PC-3 (cell line): ENCODE measurements around the gene RTN4. TPM values are rescaled to one million over a fixed set of nuclear protein-coding genes. Genes with fewer than 3 reads are reported as not detected.

Experiments
- ATAC-seq: fragments of 200-7000 bp; cut with Tn5 transposase; 2 replicates; pipeline ENCODE4 v1.9.1; 2020; ENCODE audit warnings: mild to moderate bottlenecking, moderate library complexity
- BruUV-seq: library from RNA; stranded (reverse); fragments of 400-500 nt; replicated peaks from 2 replicates; lab custom pipeline; 2021; lab: Mats Ljungman, UMichigan
- CTCF ChIA-PET: fragments of 300-600 bp; sonication (Branson Sonifier 250); formaldehyde crosslinking; loops from one replicate; lab custom pipeline; 2022; ENCODE audit warnings: antibody characterized with exemption; lab: Charles Lee
- POLR2A ChIA-PET: fragments of 300-600 bp; sonication (Branson Sonifier 250); formaldehyde crosslinking; loops from one replicate; lab custom pipeline; 2022; ENCODE audit warnings: antibody characterized with exemption; ENCODE audit not compliant: unreplicated experiment; lab: Charles Lee
- DNase-seq: peaks from one replicate; pipeline ENCODE4 v3.0.0-alpha.2; 2015
- H2AFZ ChIP-seq: fragments of 300-600 bp; sonication (generic); 2 replicates; pipeline ENCODE4 v1.6.0; 2016; ENCODE audit warnings: antibody characterized with exemption, low read length
- H3F3A ChIP-seq: fragments of 300-600 bp; sonication (generic); one replicate; pipeline ENCODE4 v1.6.0; 2017; ENCODE audit warnings: antibody characterized with exemption, low read length, control low read depth, mild to moderate bottlenecking; ENCODE audit not compliant: unreplicated experiment
- H3K27ac ChIP-seq: fragments of 300-600 bp; sonication (generic); 2 replicates; pipeline ENCODE4 v1.5.1; 2016; ENCODE audit warnings: mild to moderate bottlenecking, low read length
- H3K27me3 ChIP-seq: fragments of 300-600 bp; sonication (generic); 2 replicates; pipeline ENCODE4 v1.6.1; 2016; ENCODE audit warnings: low read length, mixed read lengths
- H3K36me3 ChIP-seq: fragments of 300-600 bp; sonication (generic); 2 replicates; pipeline ENCODE4 v1.6.1; 2016; ENCODE audit warnings: low read depth, mixed run types, low read length, mixed read lengths
- H3K4me1 ChIP-seq: fragments of 300-600 bp; sonication (generic); 2 replicates; pipeline ENCODE4 v1.5.1; 2016; ENCODE audit warnings: low read length; ENCODE audit not compliant: insufficient read depth
- H3K4me2 ChIP-seq: fragments of 300-600 bp; sonication (generic); 2 replicates; pipeline ENCODE4 v1.6.0; 2016; ENCODE audit warnings: low read length
- H3K4me3 ChIP-seq: fragments of 300-600 bp; sonication (generic); 2 replicates; pipeline ENCODE4 v1.5.1; 2016; ENCODE audit warnings: mild to moderate bottlenecking, low read length, mixed read lengths
- H3K79me2 ChIP-seq: fragments of 300-600 bp; sonication (generic); 2 replicates; pipeline ENCODE4 v1.6.1; 2017; ENCODE audit warnings: low read length, mixed read lengths
- H3K9ac ChIP-seq: fragments of 300-600 bp; sonication (generic); 2 replicates; pipeline ENCODE4 v1.6.0; 2016; ENCODE audit warnings: mild to moderate bottlenecking, low read length
- H3K9me2 ChIP-seq: fragments of 300-600 bp; sonication (generic); replicated peaks from 2 replicates; pipeline ENCODE4 v1.6.1; 2016; ENCODE audit warnings: mixed run types, low read length, mixed read lengths
- H3K9me3 ChIP-seq: fragments of 300-600 bp; sonication (generic); 2 replicates; pipeline ENCODE4 v1.6.1; 2016; ENCODE audit warnings: low read length, mixed read lengths
- H4K20me1 ChIP-seq: fragments of 300-600 bp; sonication (generic); 2 replicates; pipeline ENCODE4 v1.6.1; 2016; ENCODE audit warnings: low read length, mixed read lengths
- CTCF ChIP-seq: fragments of 300-600 bp; sonication (generic); conservative IDR thresholded peaks from 2 replicates; pipeline ENCODE4 v1.5.1; 2017; ENCODE audit warnings: antibody characterized with exemption, low read depth, mild to moderate bottlenecking, low read length
- EZH2 ChIP-seq: fragments of 300-600 bp; sonication (generic); IDR thresholded peaks from one replicate; pipeline ENCODE4 v1.6.1; 2017; ENCODE audit warnings: antibody characterized with exemption, mild to moderate bottlenecking, low read length; ENCODE audit not compliant: unreplicated experiment
- EZH2phosphoT487 ChIP-seq: fragments of 300-600 bp; sonication (generic); IDR thresholded peaks from 2 replicates; pipeline ENCODE4 v1.6.1; 2018; ENCODE audit warnings: mild to moderate bottlenecking, antibody characterized with exemption, low read length, borderline replicate concordance
- intact Hi-C: fragments of 100-400 bp; cut with micrococcal nuclease; formaldehyde crosslinking; loops from 2 replicates; pipeline ENCODE4 v1.9.0; 2023
- total RNA-seq: library from RNA; depleted of rRNA; stranded (reverse); fragments of >200 nt; gene quantifications from 2 replicates; pipeline ENCODE4 v1.2.3, GENCODE V29; 2014

RTN4 gene
- total RNA-seq, 1 experiment from 2014 or later = 150 TPM

GRCh38 chr2:55031505-55031904 is 18.7 kb downstream of the RTN4 start:
- CTCF ChIA-PET = no interaction called here
- Histone ChIP-seq H3K36me3 (no peaks in the 10 kb centered on the region), H3K4me1 (peaks cover 8% of the 10 kb centered on the region; the same call in 1 of the 2 replicates)

GRCh38 chr2:55030766-55031165 is 19.5 kb downstream of the RTN4 start:
- H2AFZ ChIP-seq = no peak overlapping the region
- BruUV-seq = no TSS peak
- ChIA-PET CTCF (no interaction called here), POLR2A (no interaction called here)
- peaks cover 94% of the 10 kb centered on the region for H4K20me1 ChIP-seq
- H3K79me2 ChIP-seq = peaks cover 100% of the 10 kb centered on the region
- no peaks in the 10 kb centered on the region for H3K36me3 ChIP-seq
- no peak overlapping the region for H3K4me3 ChIP-seq
- H3K4me1 ChIP-seq = peaks cover 3% of the 10 kb centered on the region; the same call in 1 of the 2 replicates
- intact Hi-C loops = no loop called here
- H3F3A ChIP-seq = no peaks in the 10 kb centered on the region
- DNase-seq = no peak
- H3K27ac ChIP-seq = no peak overlapping the region
- H3K4me2 ChIP-seq = no peak overlapping the region
- H3K9me2 ChIP-seq = no peaks in the 10 kb centered on the region
- no peaks in the 10 kb centered on the region for H3K9me3 ChIP-seq
- ATAC-seq = no peak
- no peak overlapping the region for H3K9ac ChIP-seq
- no peaks in the 10 kb centered on the region for H3K27me3 ChIP-seq
- TF ChIP-seq EZH2 = no peak
- TF ChIP-seq EZH2phosphoT487 = no peak
- TF ChIP-seq CTCF = no peak

More at GRCh38 chr2:55031505-55031904, 18.7 kb downstream of the RTN4 start:
- Histone ChIP-seq H3K79me2 (peaks cover 99% of the 10 kb centered on the region), H3F3A (no peaks in the 10 kb centered on the region), H3K27me3 (no peaks in the 10 kb centered on the region), H3K9me3 (no peaks in the 10 kb centered on the region), H3K27ac (no peak overlapping the region), H3K9ac (no peak overlapping the region), H4K20me1 (peaks cover 93% of the 10 kb centered on the region), H3K9me2 (no peaks in the 10 kb centered on the region), H3K4me3 (no peak overlapping the region), H2AFZ (no peak overlapping the region), H3K4me2 (no peak overlapping the region)
- DNase-seq = no peak
- no peak for TF ChIP-seq EZH2
- TF ChIP-seq EZH2phosphoT487 = no peak
- TF ChIP-seq CTCF = no peak
- POLR2A ChIA-PET = no interaction called here
- ATAC-seq = no peak; the same call in 1 of the 2 replicates
- no TSS peak for BruUV-seq
- intact Hi-C loops = no loop called here

- Histone ChIP-seq H3K79me2 (peaks cover 100% of the 10 kb centered on the region), H3F3A (no peaks in the 10 kb centered on the region), H3K4me3 (no peak overlapping the region), H3K9ac (no peak overlapping the region), H3K9me3 (no peaks in the 10 kb centered on the region), H3K36me3 (no peaks in the 10 kb centered on the region), H3K27ac (no peak overlapping the region), H3K4me1 (no peaks in the 10 kb centered on the region), H2AFZ (no peak overlapping the region), H3K27me3 (no peaks in the 10 kb centered on the region), H3K4me2 (no peak overlapping the region), H4K20me1 (peaks cover 90% of the 10 kb centered on the region), H3K9me2 (no peaks in the 10 kb centered on the region)
- BruUV-seq = no TSS peak
- ChIA-PET CTCF (no interaction called here), POLR2A (no interaction called here)
- DNase-seq (no peak), ATAC-seq (no peak)
- intact Hi-C loops = no loop called here
- TF ChIP-seq CTCF = no peak
- TF ChIP-seq EZH2phosphoT487 = no peak
- no peak for TF ChIP-seq EZH2
Measured at GRCh38 chr2:55029098-55029497, 21.2 kb downstream of the RTN4 start.
